Stimulated activated CD8-positive, alpha-beta memory T cell treated with anti-CD3 and anti-CD28 coated beads, Interleukin-15, amount 100 ng/mL, for 4 hours (primary cell): ENCODE measurements around the gene TPP1.

Source experiments
- DNase-seq, 2 donors: peaks; one replicate each; pipeline ENCODE4 v3.0.0-alpha.2; 2020; ENCODE audit warnings: low read depth in 2 of 2

The TPP1 gene

DNA sequence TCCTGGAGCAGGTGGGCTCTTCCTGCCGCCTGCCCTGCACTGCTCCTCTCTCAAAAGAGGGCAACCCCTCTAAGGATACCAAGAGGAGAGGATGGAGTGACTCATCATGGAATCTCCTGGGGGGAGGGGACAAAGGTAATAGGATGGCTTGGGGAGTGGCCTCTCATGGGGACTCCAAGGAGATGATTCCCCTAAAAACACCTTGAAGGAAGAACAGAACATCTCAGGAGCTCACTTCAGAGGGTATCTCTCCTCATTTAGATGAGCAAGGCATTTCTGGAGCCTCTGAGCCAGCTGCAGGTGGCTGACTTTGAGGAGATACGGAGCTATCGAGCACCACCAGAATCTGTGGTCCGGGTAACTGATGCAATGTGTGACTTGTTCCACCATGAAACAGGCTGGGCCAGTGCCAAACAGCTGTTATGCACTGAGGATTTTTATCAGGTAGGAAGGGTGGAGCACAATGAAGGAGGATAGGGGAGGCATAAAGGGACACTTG is 56.1 kb downstream of the TPP1 start:
- no peak for DNase-seq
